Stimulated activated memory B cell treated with anti-CD40 and anti-IgM and Interleukin-4, amounts not matched to agents 10 μg/mL and 1 μg/mL and 100 μg/mL, for 72 hours (primary cell): ENCODE data around the gene LPCAT3.

Source experiments
- ATAC-seq: fragments of 150-1000 bp; cut with Tn5 transposase; 2 replicates; pipeline ENCODE4 v1.10.0; 2021
- H3K27ac Mint-ChIP-seq: one replicate; pipeline ENCODE4 v1.8.0; 2022; ENCODE audit warnings: mild to moderate bottlenecking, mixed read lengths
- H3K27me3 Mint-ChIP-seq: one replicate; pipeline ENCODE4 v1.8.0; 2022; ENCODE audit warnings: mixed read lengths
- H3K36me3 Mint-ChIP-seq: one replicate; pipeline ENCODE4 v1.8.0; 2022; ENCODE audit warnings: mixed read lengths
- H3K4me1 Mint-ChIP-seq: one replicate; pipeline ENCODE4 v1.8.0; 2022; ENCODE audit warnings: mixed read lengths
- H3K4me3 Mint-ChIP-seq: one replicate; pipeline ENCODE4 v1.8.0; 2022; ENCODE audit warnings: mild to moderate bottlenecking, moderate library complexity, mixed read lengths
- H3K9me3 Mint-ChIP-seq: one replicate; pipeline ENCODE4 v1.8.0; 2022; ENCODE audit warnings: mixed read lengths

LPCAT3 gene

DNA sequence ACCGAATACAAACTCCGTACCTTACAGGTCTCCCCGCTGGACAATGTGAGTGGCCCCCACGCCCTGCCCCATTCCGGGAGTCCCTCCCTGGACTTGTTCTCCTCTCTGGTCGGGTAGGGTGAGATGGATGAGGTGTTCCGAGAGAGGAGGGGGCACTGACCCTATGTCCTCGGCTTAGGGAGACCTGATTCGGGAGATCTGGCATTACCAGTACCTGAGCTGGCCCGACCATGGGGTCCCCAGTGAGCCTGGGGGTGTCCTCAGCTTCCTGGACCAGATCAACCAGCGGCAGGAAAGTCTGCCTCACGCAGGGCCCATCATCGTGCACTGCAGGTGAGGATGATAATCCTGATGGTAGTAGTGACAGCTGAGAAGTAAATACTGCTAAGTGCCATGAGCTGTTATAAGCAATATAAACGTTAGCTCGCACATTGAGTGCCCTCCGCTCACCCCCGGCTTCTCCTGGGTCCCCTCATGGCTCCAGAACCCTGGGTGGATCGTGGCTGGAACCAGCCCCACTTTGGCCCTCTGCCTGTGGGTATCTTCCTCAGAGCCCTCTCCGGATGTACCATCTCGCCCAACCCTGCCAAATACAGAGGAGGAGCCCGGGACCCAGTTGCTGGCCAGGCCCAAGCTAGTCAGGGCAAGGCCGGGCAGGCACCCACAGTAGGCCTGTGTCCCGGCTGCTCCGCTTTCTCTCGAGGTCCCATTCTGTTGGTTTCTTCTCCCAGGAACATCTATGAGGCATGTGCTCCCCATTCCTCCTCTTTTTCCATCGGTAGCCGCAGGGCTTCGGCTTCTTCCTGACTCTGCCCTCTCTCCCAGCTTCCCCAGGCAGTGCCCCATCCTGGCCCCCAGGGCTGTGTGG lies 60.3 kb downstream of the LPCAT3 start:
- peaks cover 99% of the 10 kb centered on the region for H3K4me1 Mint-ChIP-seq
- H3K27ac Mint-ChIP-seq: peak overlapping the region; percentile 98
- H3K27me3 Mint-ChIP-seq: no peaks in the 10 kb centered on the region
- no peaks in the 10 kb centered on the region for H3K9me3 Mint-ChIP-seq
- H3K36me3 Mint-ChIP-seq: peaks cover 68% of the 10 kb centered on the region
- H3K4me3 Mint-ChIP-seq: peak overlapping the region; percentile 96
- ATAC-seq: no peak

DNA sequence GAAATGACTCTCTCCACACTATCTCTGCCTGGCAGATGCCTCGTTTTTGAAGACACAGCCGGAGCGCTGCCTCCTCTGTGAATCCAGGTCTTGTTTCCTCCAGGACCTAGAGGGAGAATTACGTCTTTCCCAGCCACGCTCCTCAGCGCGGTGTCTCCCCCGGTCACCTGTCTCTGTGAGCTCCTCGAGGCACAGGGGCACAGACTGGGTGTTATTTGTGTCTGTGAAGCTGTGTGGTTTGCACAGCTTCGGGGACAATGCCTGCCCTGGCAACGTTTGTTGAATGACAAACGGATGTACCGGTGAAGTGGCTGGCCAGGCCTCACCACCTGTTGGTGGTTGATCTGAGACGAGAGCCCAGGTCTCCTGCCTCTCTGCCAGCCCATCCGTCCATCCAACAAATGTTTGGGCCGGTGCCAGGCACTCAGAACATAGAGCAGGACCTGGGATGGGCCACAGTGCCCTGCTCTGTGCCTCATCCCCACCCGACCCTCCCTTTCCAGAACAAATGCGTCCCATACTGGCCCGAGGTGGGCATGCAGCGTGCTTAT lies 61.0 kb downstream of the LPCAT3 start:
- peak overlapping the region; percentile 96 for H3K4me3 Mint-ChIP-seq
- no peak for ATAC-seq

DNA sequence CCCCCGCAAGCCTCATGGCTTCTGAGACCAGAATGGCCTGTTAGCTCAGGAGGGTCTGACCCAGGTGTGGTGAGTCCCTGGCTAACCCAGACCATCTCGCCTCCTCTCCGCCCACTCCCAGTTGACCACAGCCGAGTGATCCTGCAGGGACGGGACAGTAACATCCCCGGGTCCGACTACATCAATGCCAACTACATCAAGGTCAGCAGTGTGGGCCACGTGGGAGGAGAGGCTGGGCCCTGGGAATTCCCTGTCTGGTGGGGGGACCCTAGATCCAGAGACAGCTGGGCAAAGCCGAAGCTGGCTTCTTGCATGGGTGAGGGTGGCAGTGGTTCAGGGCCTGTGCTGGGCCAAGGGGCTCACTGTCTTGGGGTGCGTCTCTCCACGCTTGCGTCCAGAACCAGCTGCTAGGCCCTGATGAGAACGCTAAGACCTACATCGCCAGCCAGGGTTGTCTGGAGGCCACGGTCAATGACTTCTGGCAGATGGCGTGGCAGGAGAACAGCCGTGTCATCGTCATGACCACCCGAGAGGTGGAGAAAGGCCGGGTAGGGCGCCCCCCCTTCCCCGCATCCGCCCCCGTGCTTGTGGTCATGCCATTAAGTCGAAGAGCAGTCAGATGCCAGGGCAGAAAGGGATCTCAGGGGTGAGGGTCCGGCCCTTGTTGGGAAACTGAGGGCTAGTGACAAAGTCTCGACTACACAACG lies 62.1 kb downstream of the LPCAT3 start:
- H3K4me3 Mint-ChIP-seq: peak overlapping the region; percentile 96
- H3K27me3 Mint-ChIP-seq: no peaks in the 10 kb centered on the region
- peak overlapping the region; percentile 98 for H3K27ac Mint-ChIP-seq
- H3K4me1 Mint-ChIP-seq: peaks cover 88% of the 10 kb centered on the region
- H3K36me3 Mint-ChIP-seq: peaks cover 83% of the 10 kb centered on the region
- no peaks in the 10 kb centered on the region for H3K9me3 Mint-ChIP-seq
- ATAC-seq: no peak

More for the DNA sequence above, 61.0 kb downstream of the LPCAT3 start:
- H3K9me3 Mint-ChIP-seq: no peaks in the 10 kb centered on the region
- peaks cover 98% of the 10 kb centered on the region for H3K4me1 Mint-ChIP-seq
- no peaks in the 10 kb centered on the region for H3K27me3 Mint-ChIP-seq
- H3K27ac Mint-ChIP-seq: peak overlapping the region; percentile 98
- peaks cover 76% of the 10 kb centered on the region for H3K36me3 Mint-ChIP-seq

DNA sequence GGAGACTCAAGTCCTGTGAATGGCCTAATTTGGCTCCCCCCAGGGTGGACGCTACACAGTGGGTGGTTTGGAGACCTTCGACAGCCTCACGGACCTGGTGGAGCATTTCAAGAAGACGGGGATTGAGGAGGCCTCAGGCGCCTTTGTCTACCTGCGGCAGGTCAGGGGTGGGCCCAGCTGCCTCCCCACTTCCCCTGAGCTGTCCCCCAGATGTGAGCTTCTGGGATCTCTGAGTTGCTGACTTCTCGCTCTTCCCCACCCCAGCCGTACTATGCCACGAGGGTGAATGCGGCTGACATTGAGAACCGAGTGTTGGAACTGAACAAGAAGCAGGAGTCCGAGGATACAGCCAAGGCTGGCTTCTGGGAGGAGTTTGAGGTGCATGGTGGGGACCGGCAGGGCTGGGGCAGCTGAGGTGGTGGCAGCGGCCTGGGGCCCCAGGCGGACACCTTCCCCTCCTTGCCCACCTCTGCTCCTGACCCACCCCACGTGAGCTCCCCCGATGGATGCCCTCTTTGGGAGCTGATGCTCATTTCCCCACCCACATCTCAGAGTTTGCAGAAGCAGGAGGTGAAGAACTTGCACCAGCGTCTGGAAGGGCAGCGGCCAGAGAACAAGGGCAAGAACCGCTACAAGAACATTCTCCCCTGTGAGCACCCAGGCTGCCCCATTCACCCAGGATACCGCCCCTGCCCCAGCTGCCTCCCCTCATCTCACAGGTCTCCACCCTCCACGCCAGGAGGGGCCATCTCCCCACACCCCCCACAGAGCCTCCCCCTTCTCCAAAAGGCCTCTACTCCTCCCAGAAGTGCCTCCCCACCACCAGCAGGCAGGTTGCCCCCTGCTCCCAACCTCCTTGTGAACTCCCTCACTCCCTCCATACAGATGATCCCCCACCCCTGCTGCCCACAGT lies 62.9 kb downstream of the LPCAT3 start:
- Mint-ChIP-seq H3K36me3 (peaks cover 80% of the 10 kb centered on the region), H3K4me1 (peaks cover 88% of the 10 kb centered on the region), H3K4me3 (peak overlapping the region; percentile 96), H3K9me3 (no peaks in the 10 kb centered on the region), H3K27ac (peak overlapping the region; percentile 98), H3K27me3 (no peaks in the 10 kb centered on the region)
- ATAC-seq: no peak

DNA sequence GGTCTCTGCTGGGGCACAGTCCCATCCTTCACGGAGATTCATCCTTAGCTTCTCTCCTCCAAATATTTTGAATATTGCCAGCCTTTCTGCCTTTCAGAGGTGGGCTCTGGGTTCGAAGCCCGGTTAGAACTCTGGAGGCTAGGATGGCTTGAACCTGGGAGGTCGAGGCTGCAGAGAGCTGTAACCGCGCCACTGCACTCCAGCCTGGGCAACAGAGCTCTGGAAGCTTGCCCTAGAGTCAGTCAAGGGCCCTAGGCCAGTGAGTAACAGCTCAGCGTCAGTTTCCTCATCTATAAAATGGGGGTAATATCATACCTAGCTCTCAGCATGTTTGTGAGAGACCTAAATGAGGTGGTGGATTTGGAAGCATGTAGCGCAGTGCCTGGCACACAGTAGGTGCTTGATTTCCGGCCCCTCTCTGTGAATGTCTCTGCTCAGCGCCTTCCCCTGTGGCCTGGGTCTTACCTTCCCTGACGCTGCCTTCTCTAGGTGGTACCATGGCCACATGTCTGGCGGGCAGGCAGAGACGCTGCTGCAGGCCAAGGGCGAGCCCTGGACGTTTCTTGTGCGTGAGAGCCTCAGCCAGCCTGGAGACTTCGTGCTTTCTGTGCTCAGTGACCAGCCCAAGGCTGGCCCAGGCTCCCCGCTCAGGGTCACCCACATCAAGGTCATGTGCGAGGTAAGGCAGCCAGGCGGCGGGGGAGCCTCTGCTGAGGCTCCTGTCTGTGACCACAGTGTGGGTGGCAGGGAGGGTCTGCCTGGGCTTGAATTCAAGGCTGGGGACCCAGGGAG lies 63.8 kb downstream of the LPCAT3 start:
- Mint-ChIP-seq H3K27me3 (no peaks in the 10 kb centered on the region), H3K4me1 (peaks cover 88% of the 10 kb centered on the region), H3K4me3 (peak overlapping the region; percentile 96), H3K27ac (peak overlapping the region; percentile 98), H3K36me3 (peaks cover 73% of the 10 kb centered on the region), H3K9me3 (no peaks in the 10 kb centered on the region)
- no peak for ATAC-seq

DNA sequence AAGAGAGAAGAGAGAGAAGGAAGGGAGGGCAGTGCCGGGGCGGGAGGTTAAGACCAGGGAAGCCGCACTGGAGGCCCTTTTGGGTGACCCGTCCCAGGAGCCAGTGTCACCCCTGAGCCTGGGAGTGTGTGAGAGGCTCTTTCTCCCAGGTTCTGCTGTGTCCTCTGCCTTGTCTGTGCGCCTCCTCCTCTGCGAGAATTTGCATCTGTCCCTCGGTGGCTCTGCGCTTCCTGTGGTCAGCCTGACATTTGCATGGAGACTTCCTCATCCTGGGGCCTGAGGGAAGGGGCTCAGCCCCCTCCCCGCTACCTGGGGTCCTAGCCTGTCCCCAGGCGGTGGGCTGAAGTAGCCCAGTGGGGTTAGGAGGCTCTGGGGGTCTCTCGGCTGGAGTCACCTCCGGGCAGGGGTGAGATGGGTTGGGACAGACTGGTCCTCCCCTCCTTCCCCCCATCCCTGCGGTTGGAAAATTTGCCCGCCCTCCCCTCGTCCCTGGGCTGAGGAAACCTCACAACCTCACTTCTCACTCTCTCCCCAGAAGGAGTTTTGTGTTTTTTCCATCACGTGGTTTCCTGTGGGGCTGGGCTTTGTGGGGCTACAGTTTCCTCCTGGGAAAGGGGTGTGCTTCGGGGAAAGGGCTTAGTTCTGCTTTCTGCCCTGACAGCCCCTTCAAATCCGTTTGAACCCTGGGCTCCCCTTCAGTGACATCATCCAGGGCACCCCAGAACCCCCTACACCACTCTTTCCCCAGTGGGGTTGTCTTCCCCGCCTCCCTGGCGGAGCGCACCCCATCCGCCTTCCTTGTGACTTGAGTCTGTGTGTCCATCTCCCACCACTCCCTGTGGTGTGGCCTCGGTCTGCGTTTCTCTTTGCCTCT lies 64.6 kb downstream of the LPCAT3 start:
- peak; percentile 68 for ATAC-seq
- peak overlapping the region; percentile 96 for H3K4me3 Mint-ChIP-seq

DNA sequence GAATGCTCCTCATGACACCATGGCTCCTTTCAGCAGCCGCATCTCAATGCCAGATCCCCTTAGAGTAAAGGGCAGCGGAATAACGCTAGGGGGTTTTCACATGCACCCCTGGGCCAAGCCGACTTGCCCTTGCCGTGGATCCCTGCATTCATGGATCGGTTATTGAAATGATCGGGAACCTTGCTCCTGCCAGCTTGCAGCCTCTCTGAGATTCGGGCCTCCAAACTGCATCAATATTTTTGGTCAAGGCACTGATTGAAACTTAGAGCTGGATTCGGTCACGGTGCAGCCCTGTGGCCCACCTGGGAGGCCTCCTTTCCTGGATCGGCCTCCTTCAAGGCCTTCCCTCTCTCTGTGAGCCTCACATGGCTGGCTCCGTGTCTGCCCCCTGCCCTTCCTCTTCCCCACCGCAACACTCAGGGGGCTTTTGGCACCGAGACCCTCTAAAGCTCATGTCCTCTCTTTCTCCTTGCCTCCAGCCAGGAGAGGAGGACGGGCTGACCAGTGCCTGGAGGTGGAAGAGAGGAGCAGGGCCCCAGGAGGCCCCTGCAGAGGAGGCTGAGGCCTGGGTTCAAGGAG lies 65.3 kb downstream of the LPCAT3 start:
- Mint-ChIP-seq H3K27ac (peak overlapping the region; percentile 98), H3K9me3 (no peaks in the 10 kb centered on the region), H3K4me3 (peak overlapping the region; percentile 96), H3K27me3 (no peaks in the 10 kb centered on the region), H3K36me3 (peaks cover 59% of the 10 kb centered on the region), H3K4me1 (peaks cover 88% of the 10 kb centered on the region)
- no peak for ATAC-seq

More for the DNA sequence above, 64.6 kb downstream of the LPCAT3 start:
- Mint-ChIP-seq H3K27me3 (no peaks in the 10 kb centered on the region), H3K36me3 (peaks cover 65% of the 10 kb centered on the region), H3K27ac (peak overlapping the region; percentile 98), H3K9me3 (no peaks in the 10 kb centered on the region), H3K4me1 (peaks cover 88% of the 10 kb centered on the region)

DNA sequence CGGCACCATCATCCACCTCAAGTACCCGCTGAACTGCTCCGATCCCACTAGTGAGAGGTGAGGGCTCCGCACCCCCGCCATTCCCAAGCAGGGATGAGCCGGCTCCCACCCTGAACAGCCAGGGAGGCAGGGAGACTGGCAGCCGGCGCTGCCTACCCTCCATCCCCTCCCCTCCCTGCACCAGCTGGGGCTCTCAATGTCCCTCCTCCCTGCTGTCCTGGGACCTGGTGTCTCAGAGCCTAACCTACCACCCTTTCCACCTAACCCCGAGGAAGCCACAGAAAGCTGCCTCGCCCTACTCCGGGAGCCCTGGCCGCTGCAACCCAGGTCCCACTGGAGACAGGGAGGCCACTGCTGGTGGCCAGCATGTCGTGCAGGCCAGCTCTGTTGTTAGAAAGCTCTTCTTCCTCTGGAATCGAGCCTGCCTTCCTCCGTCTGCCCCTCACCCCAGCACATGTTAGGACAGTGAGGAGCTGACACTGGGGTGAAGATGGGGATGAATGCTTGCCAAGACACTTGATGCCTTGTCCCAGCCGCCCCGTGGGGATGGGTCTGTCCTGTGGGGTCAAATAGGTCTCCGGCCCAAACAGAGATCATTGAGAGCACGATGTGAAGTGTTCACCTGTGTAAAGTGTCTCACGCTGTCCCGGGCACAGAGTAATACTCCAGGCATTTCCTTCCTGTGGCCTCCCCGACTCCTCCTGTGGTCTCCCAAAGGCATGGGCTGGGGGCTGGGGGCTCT lies 66.0 kb downstream of the LPCAT3 start:
- Mint-ChIP-seq H3K27ac (peak overlapping the region; percentile 98), H3K36me3 (peaks cover 58% of the 10 kb centered on the region), H3K9me3 (no peaks in the 10 kb centered on the region), H3K4me1 (peaks cover 88% of the 10 kb centered on the region), H3K4me3 (peak overlapping the region; percentile 96), H3K27me3 (no peaks in the 10 kb centered on the region)
- no peak for ATAC-seq

DNA sequence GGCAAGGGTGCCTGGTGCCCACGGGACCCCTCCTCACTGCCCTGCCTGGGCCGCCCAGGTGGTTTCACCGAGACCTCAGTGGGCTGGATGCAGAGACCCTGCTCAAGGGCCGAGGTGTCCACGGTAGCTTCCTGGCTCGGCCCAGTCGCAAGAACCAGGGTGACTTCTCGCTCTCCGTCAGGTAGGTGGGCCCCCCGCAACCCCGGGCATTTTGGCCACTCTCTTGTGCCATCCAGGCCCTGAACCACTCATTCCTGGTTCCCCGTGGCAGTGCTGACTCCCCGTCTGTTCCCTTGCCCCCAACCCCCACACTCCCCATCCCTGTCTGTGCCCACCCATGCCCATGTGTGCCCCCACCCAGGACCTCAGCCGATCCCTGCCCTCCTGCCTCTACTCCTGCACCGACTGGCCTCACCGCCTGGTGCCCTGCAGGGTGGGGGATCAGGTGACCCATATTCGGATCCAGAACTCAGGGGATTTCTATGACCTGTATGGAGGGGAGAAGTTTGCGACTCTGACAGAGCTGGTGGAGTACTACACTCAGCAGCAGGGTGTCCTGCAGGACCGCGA lies 66.6 kb downstream of the LPCAT3 start:
- peaks cover 88% of the 10 kb centered on the region for H3K4me1 Mint-ChIP-seq
- H3K27ac Mint-ChIP-seq: peak overlapping the region; percentile 98
- H3K27me3 Mint-ChIP-seq: no peaks in the 10 kb centered on the region
- peaks cover 52% of the 10 kb centered on the region for H3K36me3 Mint-ChIP-seq
- peak overlapping the region; percentile 96 for H3K4me3 Mint-ChIP-seq
- no peak for ATAC-seq
- H3K9me3 Mint-ChIP-seq: no peaks in the 10 kb centered on the region

DNA sequence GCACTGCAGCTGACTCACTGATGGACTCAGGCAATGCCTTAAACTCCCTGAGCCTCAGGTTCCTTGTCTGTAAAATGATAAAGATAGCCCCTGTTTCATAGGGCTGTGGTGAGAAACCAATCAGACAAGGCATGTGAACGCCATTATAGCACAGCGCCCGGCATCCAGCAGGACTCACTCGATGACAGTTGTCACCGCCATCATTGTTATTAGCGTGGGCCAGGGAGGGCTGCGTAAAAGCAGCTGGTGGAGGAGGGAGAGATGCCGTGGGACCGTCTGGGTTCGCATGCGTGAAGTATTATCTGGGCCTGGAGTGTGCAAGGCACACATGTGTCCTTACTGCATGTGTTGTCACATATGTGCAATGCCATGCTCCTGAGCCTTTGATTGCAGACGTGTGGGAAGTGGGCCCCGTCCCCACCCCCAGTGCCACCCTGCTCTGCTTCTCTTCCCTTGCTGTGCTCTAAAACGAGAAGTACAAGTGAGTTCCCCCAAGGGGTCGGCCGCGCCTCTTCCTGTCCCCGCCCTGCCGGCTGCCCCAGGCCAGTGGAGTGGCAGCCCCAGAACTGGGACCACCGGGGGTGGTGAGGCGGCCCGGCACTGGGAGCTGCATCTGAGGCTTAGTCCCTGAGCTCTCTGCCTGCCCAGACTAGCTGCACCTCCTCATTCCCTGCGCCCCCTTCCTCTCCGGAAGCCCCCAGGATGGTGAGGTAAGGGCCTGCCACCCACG lies 67.3 kb downstream of the LPCAT3 start, which contains the start of gene PTPN6:
Gene PTPN6, plus strand, starts transcription at position 546 of the 730 bp plus-strand sequence. Its CDS starts 157 bp downstream, at position 703.
- ATAC-seq: peak; percentile 72
- Mint-ChIP-seq H3K4me3 (peak within 1 kb of the TSS; percentile 96), H3K4me1 (peaks cover 88% of the 10 kb centered on the region)

DNA sequence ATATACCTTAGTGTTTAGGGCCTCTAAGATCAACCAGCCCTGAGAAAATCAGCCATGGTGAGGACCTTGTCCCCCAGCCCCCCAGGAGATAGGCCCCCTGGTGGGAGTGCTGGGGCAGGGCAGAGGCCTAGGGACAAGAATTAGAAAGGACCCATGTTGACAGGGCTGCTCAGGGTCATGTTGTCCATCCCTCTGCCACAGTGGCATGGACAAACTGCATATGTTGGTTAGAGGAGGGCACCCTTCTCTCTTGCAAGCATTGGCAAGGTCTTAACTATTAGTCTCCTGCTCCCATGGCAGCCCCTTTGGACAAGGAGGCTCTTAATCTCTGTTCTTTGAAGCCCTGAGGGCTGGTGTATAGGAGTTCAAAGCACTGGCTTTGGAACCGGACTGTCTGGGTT lies 67.9 kb downstream of the LPCAT3 start:
- no peaks in the 10 kb centered on the region for H3K9me3 Mint-ChIP-seq
- no peaks in the 10 kb centered on the region for H3K27me3 Mint-ChIP-seq
- ATAC-seq: no peak
- peak overlapping the region; percentile 98 for H3K27ac Mint-ChIP-seq
- H3K4me3 Mint-ChIP-seq: peak overlapping the region; percentile 96
- peaks cover 39% of the 10 kb centered on the region for H3K36me3 Mint-ChIP-seq
- peaks cover 88% of the 10 kb centered on the region for H3K4me1 Mint-ChIP-seq

More for the DNA sequence above, 67.3 kb downstream of the LPCAT3 start, which contains the start of gene PTPN6:
- no peaks in the 10 kb centered on the region for H3K27me3 Mint-ChIP-seq
- H3K27ac Mint-ChIP-seq: peak within 1 kb of the TSS; percentile 98
- H3K9me3 Mint-ChIP-seq: no peaks in the 10 kb centered on the region
- peaks cover 45% of the 10 kb centered on the region for H3K36me3 Mint-ChIP-seq
